ENCODE results near the gene PEX11G.
"Not testable (repeated sequence)": the region's sequence is repeated elsewhere in the genome, so short reads cannot be mapped to it uniquely, and the experiment has no call there.

Gene PEX11G

GRCh38 chr19:7433456-7433855, 55.4 kb downstream of the PEX11G start:
- DNase-seq (ENCODE audit: low read depth) = not testable (repeated sequence)

GRCh38 chr19:7429638-7430282, 59.1 kb downstream of the PEX11G start:
- DNase-seq (ENCODE audit: low read depth) = no peak

GRCh38 chr19:7428651-7429113, 60.2 kb downstream of the PEX11G start:
- DNase-seq (ENCODE audit: low read depth) = no peak

- DNase-seq (ENCODE audit: low read depth) = no peak
Measured at GRCh38 chr19:7427944-7428343, 60.9 kb downstream of the PEX11G start.

GRCh38 chr19:7426986-7427385, 61.8 kb downstream of the PEX11G start:
- DNase-seq (ENCODE audit: low read depth) = no peak

All from stimulated activated CD4-positive, alpha-beta T cell treated with anti-CD3 and anti-CD28 coated beads, Interleukin-2, amount 100 ng/mL, for 4 hours (primary cell).